NCI-H1436 (cell line): ENCODE data around the gene KIF26B.

Source experiments
- DNase-seq: peaks from one replicate; lab custom pipeline; 2025; lab: John Stamatoyannopoulos, UW

Gene KIF26B

DNA sequence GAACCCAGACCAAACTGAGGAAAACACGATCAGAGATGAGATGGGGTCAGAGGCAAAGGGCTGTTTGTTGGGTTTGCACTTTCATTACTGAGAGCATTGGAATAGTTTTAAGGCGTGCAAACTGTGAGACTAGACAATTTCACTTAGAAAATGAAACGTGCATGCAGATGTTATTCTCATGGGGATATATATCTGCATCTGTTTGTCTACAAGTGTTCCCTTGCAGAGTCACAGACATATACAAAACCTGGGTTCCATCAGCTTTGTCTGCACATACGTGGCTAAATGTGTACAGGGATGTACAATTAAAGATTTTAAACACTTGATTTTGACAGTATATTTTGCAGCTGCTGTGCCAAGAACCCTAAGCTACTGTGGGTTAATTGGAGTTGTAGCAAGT lies 355.4 kb downstream of the KIF26B start:
- no peak for DNase-seq

DNA sequence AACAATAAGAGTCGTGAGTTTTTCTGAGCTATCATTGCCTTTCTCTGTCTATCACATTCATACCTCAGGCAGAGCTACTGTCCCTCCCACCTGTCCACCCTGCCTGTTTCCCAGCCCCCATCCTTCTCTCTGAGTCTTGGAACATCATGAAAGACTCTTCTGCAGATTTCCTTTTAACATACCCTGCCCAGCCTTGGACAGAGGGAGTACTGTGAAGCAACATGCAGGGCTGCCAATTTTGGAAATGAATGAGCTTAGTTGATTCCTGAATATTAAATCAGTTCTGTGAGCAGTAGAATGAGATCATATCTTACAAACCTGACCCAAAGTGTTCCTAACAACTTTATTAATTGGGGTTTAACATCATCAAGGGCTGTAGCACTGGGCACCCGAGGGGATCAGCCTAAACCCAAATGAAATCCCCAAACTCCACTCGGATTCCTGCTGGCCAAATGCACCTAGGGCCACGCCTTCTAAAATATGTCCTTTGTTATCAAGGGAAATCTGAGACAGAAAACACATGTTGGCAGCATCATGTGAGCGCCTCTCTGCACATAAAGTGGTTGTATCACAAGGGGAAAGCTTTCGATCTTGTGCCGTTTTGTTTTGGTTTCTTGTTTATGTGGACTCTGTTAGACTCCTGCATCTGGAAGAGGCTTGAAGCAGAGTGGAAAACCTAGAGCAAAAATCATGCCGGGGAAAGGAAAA lies 357.6 kb downstream of the KIF26B start:
- DNase-seq = peak; percentile 54

DNA sequence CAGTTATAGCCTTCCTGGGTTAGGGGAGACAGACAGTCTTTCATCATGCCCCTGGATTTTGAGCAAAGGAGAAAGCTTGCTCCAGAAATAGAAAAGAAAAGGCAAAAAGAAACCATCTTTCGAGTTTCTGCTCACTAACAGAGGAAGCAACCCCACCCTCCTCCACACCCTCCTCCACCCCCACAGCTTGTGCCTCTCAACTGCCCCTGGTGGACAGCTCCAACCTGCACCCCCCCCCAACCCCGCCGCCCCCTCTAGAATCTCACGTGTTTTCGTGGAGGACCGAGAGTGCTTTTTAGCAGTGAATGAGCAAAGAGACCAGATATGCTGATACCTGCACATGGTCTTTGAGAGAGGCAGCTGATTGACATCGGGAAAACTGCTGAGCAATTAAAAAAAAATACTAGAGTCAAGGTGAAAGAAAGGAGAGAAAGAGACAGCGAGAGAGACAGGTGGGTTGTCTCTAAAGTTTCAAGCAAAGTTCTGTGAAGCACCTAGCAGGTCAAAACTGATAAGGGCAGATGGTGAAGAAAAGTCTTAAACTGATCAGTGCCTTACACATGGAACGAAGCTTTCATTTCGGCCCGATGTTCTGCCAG lies 358.3 kb downstream of the KIF26B start:
- DNase-seq = peak; percentile 81

DNA sequence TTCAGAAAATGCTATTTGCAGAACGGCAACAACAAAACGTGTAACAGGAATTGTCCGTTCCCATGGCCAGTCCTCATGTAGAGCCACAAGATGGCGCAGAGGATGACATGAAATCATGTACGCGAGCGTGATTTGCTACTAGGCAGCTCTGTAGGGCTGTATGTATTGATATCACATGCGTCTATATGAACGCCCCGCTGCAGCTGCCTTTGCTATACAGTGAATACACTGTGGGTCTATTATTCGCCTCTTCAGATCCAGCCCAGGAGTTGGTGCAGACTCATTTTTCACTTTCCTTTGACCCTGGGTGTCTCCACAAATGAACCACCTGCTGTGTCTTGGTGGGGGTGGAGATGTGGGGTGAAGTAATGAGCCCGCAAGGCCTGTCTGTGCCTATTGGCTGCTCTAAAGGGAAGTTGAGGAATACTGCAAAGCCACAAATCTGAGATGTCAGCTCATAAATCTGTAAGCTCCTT lies 361.5 kb downstream of the KIF26B start:
- DNase-seq = no peak

DNA sequence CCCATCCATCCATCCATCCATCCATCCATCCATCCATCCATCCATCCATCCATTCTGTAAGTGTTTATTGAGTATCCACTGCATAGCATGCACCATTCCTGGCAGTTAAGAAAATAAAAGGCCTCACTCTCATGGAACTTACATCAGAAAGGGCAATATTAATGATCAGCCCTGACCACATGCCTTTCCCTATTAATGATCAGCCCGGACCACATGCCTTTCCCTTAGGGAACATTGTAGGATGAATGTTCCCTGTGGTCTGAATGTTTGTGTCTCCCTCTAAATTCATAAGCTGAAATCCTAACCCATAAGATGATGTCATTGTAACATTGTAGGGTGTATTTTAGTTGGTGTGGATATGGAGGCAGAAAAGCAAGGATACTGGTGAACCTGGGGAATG lies 365.8 kb downstream of the KIF26B start:
- no peak for DNase-seq

DNA sequence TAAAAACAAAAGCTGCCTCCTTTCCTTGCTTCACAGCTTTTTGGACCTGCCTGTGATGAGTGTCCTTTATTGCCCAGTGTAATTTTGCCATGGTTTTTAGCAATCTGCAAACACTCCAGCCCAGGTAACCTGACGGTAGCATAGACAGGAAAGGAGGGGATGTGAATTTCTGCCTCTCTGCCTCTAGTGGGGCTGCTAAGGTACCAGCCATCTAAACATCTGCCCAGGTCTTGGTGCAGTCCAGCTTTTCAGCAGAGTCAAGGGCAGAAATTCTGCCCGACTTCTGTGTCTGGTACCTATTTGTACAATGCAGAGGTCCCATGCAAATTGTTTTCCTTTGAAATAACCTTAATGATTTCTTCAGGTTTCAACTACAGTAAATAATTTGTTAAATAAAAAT lies 371.4 kb downstream of the KIF26B start:
- no peak for DNase-seq

DNA sequence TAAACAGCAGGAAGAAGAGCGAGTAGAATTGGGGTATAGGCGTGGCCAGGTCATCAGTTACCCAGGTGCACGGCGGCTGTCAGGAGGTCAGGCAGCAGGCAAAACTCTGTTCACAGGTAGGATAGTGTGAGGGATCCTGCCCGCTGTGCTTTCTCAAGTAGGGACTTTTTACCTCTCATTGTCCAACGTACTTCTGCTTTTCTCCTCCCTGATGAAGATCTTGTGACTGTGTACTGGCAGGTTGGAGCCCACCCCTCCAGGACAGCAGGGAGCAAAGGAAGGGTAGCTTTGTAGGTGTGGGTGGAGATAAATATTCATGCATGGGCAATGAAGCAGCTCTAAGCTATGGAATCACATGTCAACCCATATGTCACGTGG lies 373.5 kb downstream of the KIF26B start:
- DNase-seq = no peak

DNA sequence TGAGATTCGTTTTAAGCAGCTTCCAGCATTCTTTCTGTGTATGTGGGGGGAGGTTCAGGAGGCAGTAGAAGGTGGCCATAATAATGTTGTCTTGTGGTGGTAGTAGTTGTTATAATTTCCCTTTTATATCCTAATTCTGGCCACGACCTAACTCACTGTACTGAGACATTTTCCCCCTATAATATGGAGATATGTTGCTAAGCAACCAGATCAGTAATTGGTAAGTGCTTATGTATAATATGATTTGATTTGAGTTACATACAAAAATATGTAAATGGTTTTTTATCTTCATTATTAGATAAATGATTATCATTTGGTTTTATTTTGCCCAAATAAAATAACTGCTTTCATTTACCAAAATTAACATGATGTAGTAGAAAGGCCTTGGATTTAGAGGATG lies 376.2 kb downstream of the KIF26B start:
- DNase-seq = no peak

DNA sequence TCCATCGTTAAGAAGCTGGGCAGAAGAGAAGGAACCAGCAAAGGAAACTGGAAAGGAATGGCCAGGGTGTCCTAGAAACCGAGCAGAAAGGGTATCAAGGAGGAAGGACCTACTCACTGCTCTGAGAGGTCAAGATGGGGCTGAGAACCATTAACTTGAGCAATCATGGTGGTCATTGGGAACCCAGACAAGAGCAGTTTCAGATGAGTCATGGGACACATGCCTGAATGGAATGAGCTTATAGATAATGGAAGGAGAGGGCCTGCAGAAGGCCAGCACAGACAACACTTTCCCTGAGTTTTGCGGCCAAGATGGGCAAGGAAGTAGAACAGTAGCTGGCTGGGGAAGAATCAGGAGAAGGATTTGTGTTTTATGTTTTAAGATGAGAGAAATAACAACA lies 383.2 kb downstream of the KIF26B start:
- no peak for DNase-seq

DNA sequence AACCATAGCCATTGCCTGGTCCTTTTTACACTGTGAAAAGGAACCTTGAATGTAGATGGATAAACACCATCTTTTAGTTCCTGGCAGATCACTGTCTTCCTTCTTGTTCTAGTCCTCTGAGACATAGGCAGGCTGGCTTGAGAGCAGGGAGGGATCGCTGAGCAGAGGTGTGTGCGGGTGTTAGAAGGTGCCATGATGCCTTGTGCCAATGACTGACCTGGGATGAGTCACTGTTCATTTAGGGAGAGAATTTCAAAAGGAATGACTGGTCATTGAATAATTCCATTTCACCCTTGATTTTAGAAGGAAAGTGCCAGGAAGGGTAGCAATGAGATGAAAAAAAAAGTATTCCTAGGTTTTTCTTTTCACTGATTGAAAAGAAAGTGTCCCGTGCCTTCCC lies 383.9 kb downstream of the KIF26B start:
- no peak for DNase-seq

DNA sequence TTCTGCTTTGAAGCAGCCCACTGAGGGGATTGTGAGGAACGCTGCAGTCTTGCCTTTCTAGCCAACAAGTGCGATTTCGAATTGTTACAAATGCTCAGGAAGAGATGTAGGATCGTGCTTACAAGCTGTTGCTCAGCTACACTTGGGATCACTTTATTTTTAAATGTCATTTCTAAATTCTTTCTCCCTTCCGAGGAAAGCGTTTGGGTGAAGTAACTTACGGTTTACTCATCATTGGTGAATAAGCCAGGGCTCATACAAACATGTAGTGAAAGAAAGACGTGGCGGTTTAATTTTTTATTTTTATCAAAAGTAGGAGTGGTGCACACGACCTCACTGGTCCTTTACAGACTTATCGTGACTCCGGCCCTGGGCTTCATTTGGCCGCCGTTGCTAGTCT lies 386.6 kb downstream of the KIF26B start:
- DNase-seq = no peak

DNA sequence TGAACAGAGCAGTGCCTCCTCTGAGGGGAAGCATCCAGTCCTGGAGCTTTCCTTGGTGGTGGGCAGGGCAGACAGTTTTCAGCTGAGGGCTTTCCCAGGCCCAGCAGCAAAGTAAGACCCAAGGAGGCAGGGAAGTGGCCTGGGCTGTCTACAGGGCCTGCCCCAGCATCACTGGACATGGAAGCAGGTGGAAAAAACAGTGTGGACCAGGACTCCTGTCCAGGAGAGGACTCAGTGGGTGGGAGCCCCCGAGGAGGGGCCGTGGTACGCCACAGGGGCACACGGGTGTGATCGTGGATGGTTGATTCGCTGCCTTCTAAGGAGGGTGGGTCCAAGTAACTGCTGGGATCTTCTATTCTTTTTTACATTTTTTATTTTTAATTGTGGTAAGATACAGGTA lies 387.6 kb downstream of the KIF26B start:
- DNase-seq = no peak

DNA sequence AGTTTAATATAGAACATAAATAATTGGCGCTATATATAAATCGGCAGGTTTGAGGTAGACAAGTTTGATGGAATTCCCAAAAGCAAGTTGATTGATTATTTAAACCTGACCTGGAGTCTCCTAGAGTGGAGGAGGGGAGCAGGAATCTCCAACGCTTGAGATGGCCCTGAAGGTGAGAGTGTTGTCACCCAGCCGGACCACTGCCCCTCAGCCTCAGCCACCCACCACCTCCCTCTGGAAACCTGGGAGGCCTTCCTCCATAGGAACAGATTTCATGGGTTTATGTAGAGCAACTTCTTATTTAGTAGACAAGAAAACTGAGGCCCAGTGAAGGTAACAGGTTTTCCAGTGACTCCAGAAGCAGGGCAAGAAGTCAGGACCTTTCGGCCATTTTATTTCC lies 389.5 kb downstream of the KIF26B start:
- no peak for DNase-seq

DNA sequence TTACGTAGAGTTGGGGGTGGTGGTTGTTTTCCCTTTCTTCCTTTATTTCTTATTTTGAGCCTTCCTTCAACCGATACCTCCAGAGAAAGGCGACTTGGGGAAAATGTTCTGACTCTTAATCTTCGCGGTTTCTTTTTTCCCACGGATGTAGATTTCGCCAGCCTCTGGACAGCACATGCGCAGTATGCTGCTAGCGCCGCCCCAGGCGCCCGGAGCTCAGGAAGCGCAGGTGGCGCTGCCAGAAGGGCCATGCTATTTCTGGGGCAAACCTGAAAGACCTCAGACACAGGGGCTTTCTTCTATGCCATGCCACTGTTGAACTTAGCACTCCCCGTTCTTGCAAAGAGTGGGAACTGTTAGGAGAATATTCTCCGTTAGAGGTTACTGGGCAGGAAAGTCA lies 392.1 kb downstream of the KIF26B start:
- no peak for DNase-seq

DNA sequence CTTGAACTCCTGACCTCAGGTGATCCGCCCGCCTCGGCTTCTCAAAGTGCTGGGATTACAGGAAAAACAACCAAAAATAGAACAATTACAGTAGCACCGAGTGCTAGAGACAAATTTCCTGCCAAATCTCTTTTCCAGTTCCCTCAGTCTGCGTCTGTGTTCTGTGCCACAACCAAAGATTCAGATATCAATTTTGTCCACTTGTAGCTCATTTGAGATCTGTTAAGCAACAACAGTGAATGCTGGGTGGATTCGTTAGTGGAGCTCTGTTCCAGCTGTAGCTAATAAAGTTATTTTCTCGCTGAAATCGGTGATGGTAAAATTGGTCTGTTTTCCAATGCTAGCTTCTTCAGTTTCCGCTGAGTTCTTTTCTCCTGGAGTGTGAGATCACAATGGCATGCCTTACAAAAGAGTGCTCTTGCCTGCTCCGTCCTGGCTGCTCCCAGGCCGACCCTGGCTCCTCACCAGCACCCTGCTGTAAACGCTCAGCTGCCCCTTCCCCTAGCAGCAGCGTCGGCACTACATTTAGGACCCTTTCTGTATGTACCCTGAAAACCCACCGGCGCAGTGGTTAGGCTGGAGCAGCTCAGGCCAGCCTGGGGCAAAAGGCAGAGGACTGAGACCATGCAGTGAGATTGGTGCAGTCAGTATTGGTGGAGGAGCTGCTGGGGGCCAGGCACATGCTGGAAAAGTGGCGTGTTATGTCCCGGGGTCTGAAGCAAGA lies 395.4 kb downstream of the KIF26B start:
- no peak for DNase-seq

DNA sequence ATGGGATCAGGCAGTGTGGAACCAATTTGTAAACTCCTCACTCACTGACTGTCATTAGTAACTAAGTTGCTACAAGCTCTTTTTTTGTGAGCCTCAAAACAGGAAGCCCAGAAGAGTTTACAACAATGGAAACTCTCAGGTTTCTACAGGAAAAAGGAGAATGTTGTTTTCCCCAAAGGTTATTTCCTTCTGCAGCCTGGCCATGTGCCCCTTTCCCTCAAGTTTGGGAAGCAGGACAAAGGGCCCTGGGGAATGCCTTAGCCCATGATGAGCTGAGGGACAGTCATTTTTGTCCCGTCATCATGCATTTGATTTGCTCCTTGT lies 395.9 kb downstream of the KIF26B start:
- no peak for DNase-seq

DNA sequence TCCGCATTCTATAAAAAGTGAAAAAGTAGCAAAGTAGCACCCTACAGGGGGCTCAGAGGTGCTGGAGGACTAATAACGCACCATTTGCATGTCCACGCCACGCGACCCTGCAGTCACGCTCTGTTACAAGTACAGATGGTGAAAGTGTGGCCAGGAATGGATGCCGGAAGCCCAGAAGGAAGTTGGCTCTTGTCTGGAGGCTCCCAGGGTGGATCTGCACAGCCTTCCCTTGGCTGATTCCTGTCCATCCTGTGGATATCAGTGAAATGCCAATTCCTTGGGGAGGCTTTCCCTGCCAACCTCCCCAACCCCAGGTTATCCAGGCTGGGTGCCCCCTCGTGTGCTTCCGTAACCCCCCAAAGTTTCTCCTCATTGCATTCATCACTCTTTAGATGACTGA lies 396.8 kb downstream of the KIF26B start:
- DNase-seq = no peak

DNA sequence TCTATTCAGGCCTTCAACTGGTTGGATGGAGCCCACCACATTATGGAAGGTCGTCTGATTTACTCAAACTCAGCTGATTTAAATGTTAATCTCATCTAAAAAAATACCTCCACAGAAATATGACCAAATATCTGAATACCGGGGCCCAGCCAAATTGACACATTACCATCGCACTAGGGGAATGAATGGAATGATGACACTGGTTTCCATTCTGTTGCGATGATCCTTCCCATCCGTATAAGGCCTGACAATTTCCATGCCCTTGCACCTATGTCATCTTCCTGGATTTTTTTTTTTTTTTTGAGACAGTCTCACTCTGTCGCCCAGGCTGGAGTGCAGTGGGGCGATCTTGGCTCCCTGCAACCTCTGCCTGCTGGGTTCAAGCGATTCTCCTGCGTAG lies 397.5 kb downstream of the KIF26B start:
- DNase-seq = no peak

DNA sequence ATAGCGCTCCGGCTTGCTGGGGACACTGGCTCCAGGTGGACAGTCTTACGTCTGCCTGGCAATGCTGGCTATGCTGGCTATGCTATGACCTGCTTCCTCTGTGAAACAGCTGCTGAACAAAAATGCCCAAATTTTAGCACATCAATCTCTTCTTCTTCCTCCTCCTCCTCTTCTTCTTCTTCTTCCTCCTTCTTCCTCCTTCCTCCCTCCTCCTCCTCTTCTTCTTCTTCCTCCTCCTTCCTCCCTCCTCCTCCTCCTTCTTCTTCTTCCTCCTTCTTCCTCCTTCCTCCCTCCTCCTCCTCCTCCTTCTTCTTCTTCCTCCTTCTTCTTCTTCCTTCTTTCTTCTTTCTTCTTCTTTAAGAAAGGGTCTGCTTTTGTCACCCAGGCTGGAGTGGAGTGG lies 401.3 kb downstream of the KIF26B start:
- DNase-seq = no peak

DNA sequence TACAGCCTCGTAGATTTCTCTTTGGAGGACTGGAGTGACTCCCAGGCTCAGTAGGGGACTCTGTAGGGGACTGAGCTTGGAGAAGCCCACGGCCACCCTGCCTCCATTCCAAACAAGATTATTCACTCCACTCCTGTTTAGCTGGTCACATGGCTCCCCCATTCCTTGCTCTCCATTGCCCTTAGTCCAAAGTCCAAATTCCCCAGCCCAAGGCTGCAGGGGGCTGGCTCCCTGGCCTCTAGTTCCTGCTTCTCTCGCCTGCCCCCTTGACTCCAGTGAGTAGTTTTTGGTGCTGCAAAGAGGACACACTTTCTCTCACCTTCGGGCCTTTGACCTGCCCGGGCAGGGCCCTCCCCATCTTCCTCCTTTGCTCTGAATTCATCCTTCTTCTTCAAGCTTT lies 403.3 kb downstream of the KIF26B start:
- no peak for DNase-seq

DNA sequence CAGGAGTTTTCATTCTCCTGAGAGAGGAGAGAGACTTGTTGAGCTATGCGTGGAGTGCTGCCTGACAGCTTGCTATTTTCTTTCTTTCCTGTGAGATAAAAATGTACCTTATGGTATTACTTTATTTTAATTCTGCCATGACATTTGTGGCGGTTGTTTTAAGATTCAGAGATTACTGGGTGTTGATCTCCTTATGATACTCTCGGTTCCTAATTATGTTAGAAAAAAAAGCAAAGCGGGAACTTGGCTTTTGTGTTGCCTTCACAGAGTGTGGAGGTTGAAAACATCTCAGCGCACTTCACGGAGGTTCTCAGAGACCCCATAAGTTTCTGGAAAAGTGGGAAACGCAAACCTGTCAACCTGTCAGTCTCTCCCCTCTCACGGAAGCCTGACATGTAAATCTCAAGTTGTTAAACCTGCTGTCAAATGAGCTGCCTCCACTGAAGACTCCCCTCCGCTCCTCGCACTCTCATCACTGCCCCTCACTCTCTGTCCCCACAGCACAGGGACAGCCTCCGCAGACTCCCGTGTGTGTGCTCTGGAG lies 405.6 kb downstream of the KIF26B start:
- DNase-seq = no peak

DNA sequence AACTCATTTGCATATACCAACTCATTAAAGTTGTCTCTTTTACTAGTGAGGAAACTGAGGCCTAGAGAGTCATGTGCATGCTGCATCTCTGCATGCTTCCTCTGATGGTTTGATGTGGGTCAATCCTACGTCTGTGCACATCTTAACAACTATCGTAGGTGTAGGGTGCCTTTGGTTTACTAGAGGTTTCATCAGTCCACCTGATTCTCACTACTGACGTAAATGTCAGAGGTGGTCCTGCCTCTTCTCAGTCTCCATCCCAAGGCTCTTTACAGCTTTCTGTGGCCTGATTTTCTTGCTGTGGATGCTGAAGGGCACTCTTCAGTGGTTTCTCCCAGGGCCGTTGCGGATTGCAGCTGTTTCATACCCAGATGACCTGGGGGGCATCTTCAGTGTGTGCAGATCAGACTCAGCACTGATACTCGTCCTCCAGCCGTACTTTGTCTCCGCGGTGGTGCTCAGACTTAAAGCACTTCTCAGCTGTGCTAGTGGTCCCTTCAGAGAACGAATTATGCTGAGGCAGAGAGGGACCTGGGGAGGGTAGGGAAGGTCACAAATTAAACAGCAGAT lies 407.0 kb downstream of the KIF26B start:
- no peak for DNase-seq

DNA sequence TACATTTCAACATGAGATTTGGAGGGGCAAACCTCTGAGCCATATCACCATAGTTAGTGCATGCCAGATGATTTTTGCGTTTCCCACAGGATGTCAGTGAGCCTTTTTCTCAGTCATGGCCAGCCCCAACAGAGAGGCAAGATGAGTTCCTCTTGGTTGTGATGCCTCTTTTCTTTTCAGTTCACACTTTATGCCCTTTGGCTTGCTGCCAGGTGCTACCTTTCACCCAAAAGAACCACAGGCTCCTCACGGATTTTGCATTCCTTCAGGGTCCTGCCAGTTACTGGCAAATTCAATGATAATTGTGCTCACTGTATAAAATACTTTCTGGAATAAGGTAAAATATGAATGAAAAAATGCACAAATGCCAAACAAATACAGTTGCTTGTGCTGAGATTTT lies 411.3 kb downstream of the KIF26B start:
- DNase-seq = no peak
